A549 treated with dexamethasone at 1 μM for 4 hours (cell line): Measurements from ENCODE around the gene PLA2G4C. TPM values are rescaled to one million over a fixed set of nuclear protein-coding genes. Genes with fewer than 3 reads are reported as not detected.

Experiments
- total RNA-seq: library from RNA; stranded (reverse); fragments of 200-300 nt; extraction: Qiagen RNA extraction; gene quantifications from 5 replicates; pipeline ENCODE4 v1.2.3, GENCODE V29; 2022

Gene PLA2G4C
- total RNA-seq = 8.4 to 14.5 TPM (median 12.2 TPM) in 5 replicates

GRCh38 chr19:48110350-48110966 lies at the start of gene PLA2G4C:
Gene PLA2G4C (minus strand): TSS chr19:48110817. CDS start chr19:48106529, 4,288 bp downstream.

GRCh38 chr19:48043675-48044258 lies 66.8 kb downstream of the PLA2G4C start, which contains the start of gene CABP5:
Gene CABP5 (minus strand): TSS chr19:48044079. CDS start chr19:48043922, 157 bp downstream.

Other genes starting within 250 kb of the PLA2G4C start
- gene SULT2A1, start 224.5 kb downstream of the PLA2G4C start, total RNA-seq = 0.03 to 0.04 TPM in 2 of 5 replicates, not detected in the others
- not detected in 5 replicates for gene BSPH1, start 118.6 kb downstream of the PLA2G4C start, total RNA-seq
- gene ELSPBP1, start 116.2 kb downstream of the PLA2G4C start, total RNA-seq = not detected in 5 replicates
- gene CABP5, start 66.7 kb downstream of the PLA2G4C start, total RNA-seq = not detected in 5 replicates
- gene LIG1, start 59.5 kb upstream of the PLA2G4C start, total RNA-seq = 59.2 to 68.1 TPM (median 61.0 TPM) in 5 replicates
- gene ZSWIM9, start 59.9 kb upstream of the PLA2G4C start, total RNA-seq = 4.8 to 7.7 TPM (median 6.1 TPM) in 5 replicates
- 14.8 to 18.9 TPM (median 18.0 TPM) in 5 replicates for gene CARD8, start 145.1 kb upstream of the PLA2G4C start, total RNA-seq
- gene ZNF114, start 159.3 kb upstream of the PLA2G4C start, total RNA-seq = 8.3 to 10.1 TPM (median 9.5 TPM) in 5 replicates
- gene EMP3, start 214.7 kb upstream of the PLA2G4C start, total RNA-seq = 380 to 538 TPM (median 393 TPM) in 5 replicates